Natural killer cell (primary cell): Measurements from ENCODE around the gene STAT5B. TPM values are rescaled to one million over a fixed set of nuclear protein-coding genes. Genes with fewer than 3 reads are reported as not detected.
A peak's percentile ranks its signal among the peaks of the same experiment; 100 is the strongest.
"Not testable (repeated sequence)": the region's sequence is repeated elsewhere in the genome, so short reads cannot be mapped to it uniquely, and the experiment has no call there.

Experiments
- ATAC-seq, 3 donors: fragments of 150-1000 bp in 2 of 3; fragments of 200-7000 bp in 1 of 3; cut with Tn5 transposase; 1 replicate in 1 of 3; 2 replicates in 2 of 3; pipeline ENCODE4 v1.10.0; 2021; ENCODE audit warnings: mild to moderate bottlenecking in 2 of 3, moderate library complexity in 2 of 3
- DNase-seq, 2 donors: peaks; one replicate each; pipeline versions ENCODE4 v3.0.0 to v3.0.0-alpha.2; 2013 to 2021; ENCODE audit warnings: mixed read lengths in 1 of 2
- H3K27ac ChIP-seq: one replicate; pipeline ENCODE4 v1.5.1; 2013; ENCODE audit warnings: mild to moderate bottlenecking, low read length
- H3K27me3 ChIP-seq: one replicate; pipeline ENCODE4 v1.6.1; 2013; ENCODE audit warnings: low read length; ENCODE audit not compliant: control insufficient read depth, insufficient read depth
- H3K36me3 ChIP-seq: one replicate; pipeline ENCODE4 v1.6.1; 2013; ENCODE audit warnings: low read length; ENCODE audit not compliant: control insufficient read depth, insufficient read depth
- H3K4me1 ChIP-seq: one replicate; pipeline ENCODE4 v1.6.1; 2013; ENCODE audit warnings: low read length; ENCODE audit not compliant: control insufficient read depth, insufficient read depth
- H3K4me3 ChIP-seq: one replicate; pipeline ENCODE4 v1.5.1; 2013; ENCODE audit warnings: low read length
- H3K9me3 ChIP-seq: one replicate; pipeline ENCODE4 v1.6.1; 2013; ENCODE audit warnings: low read length; ENCODE audit not compliant: control insufficient read depth, insufficient read depth
- H3K27ac Mint-ChIP-seq, 2 donors: one replicate each; pipeline ENCODE4 v1.8.0; 2022; ENCODE audit warnings: mild to moderate bottlenecking in 2 of 2, mixed read lengths in 2 of 2, moderate library complexity in 1 of 2
- H3K27me3 Mint-ChIP-seq, 2 donors: one replicate each; pipeline ENCODE4 v1.8.0; 2022; ENCODE audit warnings: low read depth in 2 of 2, mixed read lengths in 2 of 2
- H3K36me3 Mint-ChIP-seq: one replicate; pipeline ENCODE4 v1.8.0; 2022; ENCODE audit warnings: mixed read lengths
- H3K4me1 Mint-ChIP-seq, 2 donors: one replicate each; pipeline ENCODE4 v1.8.0; 2022; ENCODE audit warnings: mixed read lengths in 2 of 2
- H3K4me3 Mint-ChIP-seq: one replicate; pipeline ENCODE4 v1.8.0; 2022; ENCODE audit warnings: mild to moderate bottlenecking, moderate library complexity, mixed read lengths
- H3K9me3 Mint-ChIP-seq, 2 donors: one replicate each; pipeline ENCODE4 v1.8.0; 2022; ENCODE audit warnings: mixed read lengths in 2 of 2
- WGBS: methylation state at CpG from one replicate; pipeline ENCODE4 v1.1.7; 2013; ENCODE audit warnings: missing lambda C conversion rate; ENCODE audit not compliant: insufficient coverage; 5-methylcytosine and 5-hydroxymethylcytosine counted together
- intact Hi-C: fragments of 100-400 bp; cut with micrococcal nuclease; formaldehyde crosslinking; loops from one replicate; pipeline ENCODE4 v1.14.2; 2022
- total RNA-seq, 4 donors: library from RNA; stranded (reverse); fragments of 120-200 nt in 1 of 4; gene quantifications; one replicate each; pipeline versions ENCODE4 v1.2.3 to v1.2.4, GENCODE V29; 2013 to 2022
- TF ChIP-seq, protein P1 (sequence below): fragments of 200-600 bp; IDR thresholded peaks from one replicate; pipeline ENCODE4 v1.8.0; 2022; ENCODE audit warnings: antibody characterized with exemption

STAT5B gene
- total RNA-seq, 3 donors from 2014 or later (not counting 1 experiment from before 2014, with no cell fraction given): 79.9 to 112 (median 103) TPM

DNA sequence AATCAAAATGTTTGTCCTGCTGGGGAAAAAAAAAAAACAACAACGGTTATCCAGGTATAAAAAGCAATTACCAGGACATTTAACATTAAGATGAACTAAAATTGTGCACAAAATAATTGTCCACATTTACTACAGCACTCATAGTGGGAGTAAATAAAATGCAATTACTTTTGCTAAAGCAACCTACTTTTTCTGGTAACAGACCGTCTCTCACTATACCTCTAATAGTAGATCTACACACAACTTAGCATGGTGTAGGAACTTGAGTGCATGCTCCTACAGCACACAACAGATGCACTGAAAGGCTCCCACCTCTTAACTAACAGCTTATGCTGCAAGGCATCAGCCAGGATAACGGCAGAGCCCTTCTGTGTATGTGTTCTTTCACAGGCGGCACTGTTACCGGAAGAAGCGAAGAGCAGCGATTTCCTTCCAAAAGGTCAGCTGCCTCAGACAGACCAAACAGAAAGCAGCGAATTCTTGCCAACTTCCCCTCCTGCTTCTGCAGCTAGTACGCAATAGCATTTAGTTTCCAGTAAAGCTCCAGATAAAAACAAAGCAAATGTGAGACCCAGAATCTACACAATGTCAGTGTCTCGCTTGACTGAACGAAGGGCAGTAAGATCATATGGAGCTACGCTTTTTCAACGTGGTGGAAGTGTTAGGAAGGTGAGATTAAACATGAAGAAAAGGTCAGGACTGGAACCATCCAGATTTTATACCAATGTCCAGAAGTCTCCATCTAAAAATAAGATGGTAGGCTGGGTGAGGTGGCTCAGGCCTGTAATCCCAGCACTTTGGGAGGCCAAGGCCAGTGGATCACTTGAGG is 27.6 kb downstream of the STAT5B start:
- H3K4me3 Mint-ChIP-seq: peak overlapping the region; percentile 93
- peak overlapping the region; percentile 88 for H3K27ac ChIP-seq
- no peaks in the 10 kb centered on the region for H3K36me3 ChIP-seq
- TF ChIP-seq, protein P1, sequence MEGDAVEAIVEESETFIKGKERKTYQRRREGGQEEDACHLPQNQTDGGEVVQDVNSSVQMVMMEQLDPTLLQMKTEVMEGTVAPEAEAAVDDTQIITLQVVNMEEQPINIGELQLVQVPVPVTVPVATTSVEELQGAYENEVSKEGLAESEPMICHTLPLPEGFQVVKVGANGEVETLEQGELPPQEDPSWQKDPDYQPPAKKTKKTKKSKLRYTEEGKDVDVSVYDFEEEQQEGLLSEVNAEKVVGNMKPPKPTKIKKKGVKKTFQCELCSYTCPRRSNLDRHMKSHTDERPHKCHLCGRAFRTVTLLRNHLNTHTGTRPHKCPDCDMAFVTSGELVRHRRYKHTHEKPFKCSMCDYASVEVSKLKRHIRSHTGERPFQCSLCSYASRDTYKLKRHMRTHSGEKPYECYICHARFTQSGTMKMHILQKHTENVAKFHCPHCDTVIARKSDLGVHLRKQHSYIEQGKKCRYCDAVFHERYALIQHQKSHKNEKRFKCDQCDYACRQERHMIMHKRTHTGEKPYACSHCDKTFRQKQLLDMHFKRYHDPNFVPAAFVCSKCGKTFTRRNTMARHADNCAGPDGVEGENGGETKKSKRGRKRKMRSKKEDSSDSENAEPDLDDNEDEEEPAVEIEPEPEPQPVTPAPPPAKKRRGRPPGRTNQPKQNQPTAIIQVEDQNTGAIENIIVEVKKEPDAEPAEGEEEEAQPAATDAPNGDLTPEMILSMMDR: no peak
- H3K27me3 ChIP-seq: no peaks in the 10 kb centered on the region
- ATAC-seq (peak; percentile 93 to 98 (median 96)), DNase-seq (peak; percentile 69 to 95)
- intact Hi-C loops: loop anchor here (1.0 to 2.0 kb wide), 3 partner anchors 18 to 40 kb away; partner anchors contain the start of gene STAT5A
- H3K9me3 Mint-ChIP-seq: no peaks in the 10 kb centered on the region
- peak overlapping the region; percentile 28 for H3K4me3 ChIP-seq
- peak overlapping the region; percentile 97 to 100 for H3K27ac Mint-ChIP-seq
- WGBS: under 1% methylated on average over 12 of the region's 13 CpGs
- H3K4me1 ChIP-seq: peaks cover 32% of the 10 kb centered on the region
- H3K36me3 Mint-ChIP-seq: no peaks in the 10 kb centered on the region
- peaks cover 39 to 48% of the 10 kb centered on the region in 2 donors for H3K4me1 Mint-ChIP-seq
- no peaks in the 10 kb centered on the region for H3K27me3 Mint-ChIP-seq
- H3K9me3 ChIP-seq: no peaks in the 10 kb centered on the region

DNA sequence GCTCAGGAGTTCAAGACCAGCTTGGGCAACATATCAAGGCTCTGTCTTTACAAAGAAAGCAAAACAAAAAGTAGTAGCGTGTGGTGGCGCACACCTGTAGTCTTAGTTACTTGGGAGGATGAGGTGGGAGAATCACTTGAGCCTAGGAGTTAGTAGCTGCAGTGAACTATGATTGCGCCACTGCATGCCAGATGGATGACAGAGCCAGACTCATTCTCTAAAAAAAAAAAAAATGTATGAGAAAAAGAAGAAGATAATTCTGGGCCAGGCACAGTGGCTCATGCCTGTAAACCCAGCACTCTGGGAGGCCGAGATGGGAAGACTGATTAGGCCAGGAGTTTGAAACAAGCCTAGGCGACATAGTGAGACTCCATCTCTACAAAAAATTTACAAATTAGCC is 28.5 kb downstream of the STAT5B start:
- Histone ChIP-seq H3K4me3 (no peak overlapping the region), H3K9me3 (no peaks in the 10 kb centered on the region), H3K4me1 (peaks cover 32% of the 10 kb centered on the region), H3K36me3 (no peaks in the 10 kb centered on the region), H3K27me3 (no peaks in the 10 kb centered on the region), H3K27ac (peak overlapping the region; percentile 88)
- intact Hi-C loops: loop anchor here (1.0 to 2.0 kb wide), 3 partner anchors 19 to 41 kb away; partner anchors contain the start of gene STAT5A
- TF ChIP-seq, protein P1: no peak
- ATAC-seq (no peak), DNase-seq (no peak)
- no peaks in the 10 kb centered on the region for H3K9me3 Mint-ChIP-seq
- no peaks in the 10 kb centered on the region for H3K36me3 Mint-ChIP-seq
- no peaks in the 10 kb centered on the region for H3K27me3 Mint-ChIP-seq
- H3K4me3 Mint-ChIP-seq: peak overlapping the region; percentile 45
- peak overlapping the region; percentile 97 to 100 for H3K27ac Mint-ChIP-seq
- 95% methylated on average over 5 of the region's 5 CpGs for WGBS
- H3K4me1 Mint-ChIP-seq: peaks cover 42 to 44% of the 10 kb centered on the region in 2 donors

GRCh38 chr17:42246515-42246914 is 29.7 kb downstream of the STAT5B start:
- 59% methylated on average over 7 of the region's 7 CpGs for WGBS
- Histone ChIP-seq H3K36me3 (no peaks in the 10 kb centered on the region), H3K27me3 (no peaks in the 10 kb centered on the region), H3K27ac (peak overlapping the region; percentile 88), H3K9me3 (no peaks in the 10 kb centered on the region), H3K4me1 (peaks cover 32% of the 10 kb centered on the region), H3K4me3 (no peak overlapping the region)
- no peak overlapping the region for H3K4me3 Mint-ChIP-seq
- TF ChIP-seq, protein P1: no peak
- H3K9me3 Mint-ChIP-seq: no peaks in the 10 kb centered on the region
- no peaks in the 10 kb centered on the region for H3K27me3 Mint-ChIP-seq
- peak in 1 of 2 donors; percentile 50 for DNase-seq
- intact Hi-C loops: no loop called here
- no peaks in the 10 kb centered on the region for H3K36me3 Mint-ChIP-seq
- H3K27ac Mint-ChIP-seq: peak overlapping the region; percentile 97 to 100
- ATAC-seq: no peak
- peaks cover 36 to 44% of the 10 kb centered on the region in 2 donors for H3K4me1 Mint-ChIP-seq

DNA sequence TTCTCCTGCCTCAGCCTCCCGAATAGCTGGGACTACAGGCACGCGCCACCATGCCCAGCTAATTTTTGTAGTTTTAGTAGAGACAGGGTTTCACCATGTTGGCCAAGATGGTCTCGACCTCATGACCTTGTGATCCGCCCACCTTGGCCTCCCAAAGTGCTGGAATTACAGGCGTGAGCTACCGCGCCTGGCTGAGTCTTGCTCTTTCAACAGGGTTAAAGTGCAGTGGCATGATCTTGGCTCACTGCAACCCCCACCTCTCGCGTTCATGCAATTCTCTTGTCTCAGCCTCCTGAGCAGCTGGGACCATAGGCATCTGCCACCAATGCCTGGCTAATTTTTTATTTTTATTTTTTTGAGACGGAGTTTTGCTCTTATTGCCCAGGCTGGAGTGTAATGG is 31.0 kb downstream of the STAT5B start:
- 98% methylated on average over 11 of the region's 11 CpGs for WGBS
- H3K27me3 Mint-ChIP-seq, ATAC-seq, intact Hi-C loops, H3K27ac ChIP-seq, H3K36me3 Mint-ChIP-seq, H3K27ac Mint-ChIP-seq, H3K4me3 Mint-ChIP-seq, H3K9me3 ChIP-seq, H3K4me3 ChIP-seq, H3K27me3 ChIP-seq, H3K36me3 ChIP-seq, H3K9me3 Mint-ChIP-seq, DNase-seq: not testable (repeated sequence)
- peaks cover 36 to 45% of the 10 kb centered on the region in 2 donors for H3K4me1 Mint-ChIP-seq
- peaks cover 30% of the 10 kb centered on the region for H3K4me1 ChIP-seq

GRCh38 chr17:42244116-42244515 is 32.1 kb downstream of the STAT5B start:
- Mint-ChIP-seq H3K27ac (peak overlapping the region; percentile 12 to 50), H3K4me1 (peaks cover 30 to 40% of the 10 kb centered on the region in 2 donors)
- H3K27ac ChIP-seq, H3K4me3 Mint-ChIP-seq, DNase-seq, H3K9me3 ChIP-seq, H3K36me3 ChIP-seq, H3K27me3 ChIP-seq, ATAC-seq, H3K4me3 ChIP-seq, H3K9me3 Mint-ChIP-seq, H3K27me3 Mint-ChIP-seq, intact Hi-C loops, H3K36me3 Mint-ChIP-seq: not testable (repeated sequence)
- H3K4me1 ChIP-seq: peaks cover 21% of the 10 kb centered on the region
- WGBS: 100% methylated on average over 1 of the region's 3 CpGs
